Measurements from ENCODE around the gene CCDC85B.

Gene CCDC85B

DNA sequence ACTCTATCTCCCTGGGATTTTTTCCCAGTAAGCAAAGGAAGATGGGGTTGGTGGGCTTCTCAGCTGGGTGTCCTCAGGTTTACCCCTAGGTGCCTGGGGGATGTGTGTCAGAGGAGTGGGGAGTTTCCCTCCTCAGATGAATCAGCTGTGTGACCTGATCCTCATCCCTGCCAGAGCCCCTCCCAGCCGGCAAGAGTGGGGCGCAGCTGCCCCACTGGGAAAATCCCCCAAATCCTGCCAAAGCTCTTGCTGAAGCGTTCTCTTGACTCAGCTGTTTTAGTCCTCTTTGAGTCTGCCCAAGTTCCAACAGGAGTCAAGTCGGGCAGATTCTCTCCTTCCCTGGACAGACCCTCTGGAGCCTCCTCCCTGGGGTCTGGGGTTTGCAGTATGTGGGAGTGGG is 22.4 kb downstream of the CCDC85B start:
- DNase-seq = no peak

DNA sequence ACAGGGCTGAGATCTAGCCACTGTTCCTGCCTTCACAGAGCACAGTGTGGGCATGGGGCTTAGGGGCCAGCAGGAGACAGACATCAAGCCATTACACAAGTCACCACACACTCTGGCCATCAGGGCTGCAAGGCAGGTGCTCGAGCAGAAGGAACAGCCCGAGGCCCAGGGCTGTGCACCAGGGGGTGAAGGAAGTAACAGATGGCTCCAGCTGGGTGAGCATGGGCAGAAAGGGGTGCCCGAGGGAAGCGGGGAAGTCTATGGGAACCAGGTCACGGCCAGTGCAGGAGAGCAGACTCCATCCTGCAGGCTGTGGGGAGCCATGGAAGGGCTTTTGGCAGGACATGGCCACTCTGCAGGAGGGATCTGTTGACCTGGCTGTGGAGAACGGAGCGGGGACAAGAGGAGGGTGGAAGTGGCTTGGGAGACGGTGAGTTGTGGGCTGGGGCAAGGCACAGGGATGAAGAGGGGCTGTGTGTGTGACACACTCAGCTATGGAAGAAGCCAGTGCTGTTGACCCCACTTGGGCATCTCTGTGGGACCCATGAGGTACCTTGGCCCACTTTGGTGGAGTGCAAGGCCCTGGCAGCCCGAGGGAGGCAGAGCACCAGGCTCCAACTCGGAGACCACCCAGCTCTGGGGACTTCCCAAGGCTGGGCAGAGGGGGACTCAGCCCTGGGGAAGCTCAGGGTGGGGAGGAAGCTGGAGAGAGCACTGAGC is 24.8 kb downstream of the CCDC85B start:
- no peak for DNase-seq

DNA sequence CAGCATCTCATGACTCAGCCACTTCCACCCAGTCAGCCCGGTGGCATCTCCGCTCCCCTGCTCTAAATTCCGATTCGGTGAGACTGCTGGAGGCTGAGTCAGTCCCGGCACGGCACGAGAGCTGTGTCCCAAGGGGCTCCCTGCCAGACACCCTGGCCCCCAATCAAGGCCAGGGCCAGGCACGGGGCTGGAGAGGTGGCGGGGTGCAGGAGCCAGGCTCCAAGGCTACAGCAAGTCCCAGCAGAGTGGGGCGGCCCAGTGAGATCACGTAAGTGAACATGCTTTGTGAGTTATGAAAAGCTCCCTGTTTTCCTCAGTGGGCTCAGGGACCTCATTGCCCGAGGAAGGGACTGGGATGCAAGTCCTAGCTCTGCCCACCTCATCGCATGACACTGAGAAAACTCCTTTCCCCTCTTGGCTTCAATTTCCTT is 25.4 kb downstream of the CCDC85B start:
- peak; percentile 39 for DNase-seq

DNA sequence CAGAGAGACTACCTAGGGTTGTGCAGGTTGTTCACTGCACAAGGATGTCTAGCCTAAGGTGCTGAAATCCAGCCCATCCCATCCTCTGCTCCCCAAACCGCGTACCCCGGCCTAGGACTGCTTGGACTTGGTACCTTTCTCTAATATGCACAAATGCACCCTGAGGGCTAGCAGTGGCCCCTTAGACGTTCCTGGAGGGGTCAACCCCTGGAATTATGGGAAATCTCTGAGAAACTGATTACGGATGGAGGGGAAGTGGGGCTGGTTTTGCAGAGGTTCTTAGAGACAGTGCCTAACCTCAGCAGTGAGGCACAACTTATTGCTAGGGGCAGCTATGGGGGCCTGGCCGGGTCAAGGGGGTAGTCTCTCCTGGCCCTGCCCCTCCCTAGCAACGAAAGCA is 25.9 kb downstream of the CCDC85B start:
- DNase-seq = no peak

DNA sequence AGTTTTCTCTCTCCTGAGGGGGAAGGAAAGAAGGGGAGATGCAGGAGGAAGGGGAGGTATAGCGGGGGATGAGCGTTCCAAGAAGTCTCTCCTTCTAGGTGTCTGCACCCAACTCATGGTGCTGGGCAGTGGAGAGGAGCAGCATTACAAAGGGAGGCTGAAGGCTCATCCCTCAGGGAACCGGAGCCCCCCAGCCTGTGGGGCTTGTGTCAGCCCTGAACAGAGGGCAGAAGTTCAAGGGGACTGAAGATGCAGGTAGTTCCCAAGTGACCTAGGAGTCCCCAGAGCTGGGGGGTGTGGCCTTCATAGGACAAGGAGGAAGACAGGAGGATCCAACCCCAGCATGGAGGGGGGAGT is 26.6 kb downstream of the CCDC85B start:
- no peak for DNase-seq

DNA sequence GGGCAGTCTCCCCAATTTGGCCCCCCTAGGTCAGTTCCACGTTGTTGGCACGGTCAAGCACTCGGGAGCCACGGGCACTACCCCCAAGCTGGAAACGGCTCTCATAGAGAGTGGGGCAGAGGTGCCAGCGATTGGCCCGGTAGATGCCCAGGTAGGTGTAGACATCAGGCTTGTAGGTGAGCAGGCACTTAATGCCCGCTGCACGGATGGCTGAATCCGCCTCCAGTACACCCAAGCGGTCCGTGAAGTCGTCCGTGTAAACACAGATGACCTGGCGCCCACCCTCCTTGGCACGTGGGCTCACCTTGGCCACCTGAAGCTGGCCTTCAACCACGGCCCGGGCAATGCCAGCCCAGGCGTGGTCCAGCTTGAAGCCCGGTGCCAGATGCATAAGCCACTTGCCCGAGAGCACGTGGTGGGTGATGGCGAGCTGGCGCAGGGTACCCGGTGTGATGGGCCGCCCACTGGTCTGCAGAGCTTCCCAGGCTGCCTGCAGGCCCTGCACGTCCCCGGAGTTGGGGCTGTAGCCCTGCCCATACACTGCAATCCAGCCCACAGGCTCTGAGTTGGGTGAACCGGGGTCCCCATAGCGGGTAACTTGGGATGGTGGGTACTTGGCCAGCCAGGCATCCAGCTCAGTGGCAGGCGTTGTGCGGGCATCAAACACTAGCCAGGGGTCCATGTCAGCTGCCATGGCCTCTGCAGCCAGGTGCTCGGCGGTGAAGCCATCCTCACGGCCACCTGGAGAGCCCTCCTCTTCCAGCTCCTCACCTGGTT is 27.1 kb downstream of the CCDC85B start:
- DNase-seq = no peak

DNA sequence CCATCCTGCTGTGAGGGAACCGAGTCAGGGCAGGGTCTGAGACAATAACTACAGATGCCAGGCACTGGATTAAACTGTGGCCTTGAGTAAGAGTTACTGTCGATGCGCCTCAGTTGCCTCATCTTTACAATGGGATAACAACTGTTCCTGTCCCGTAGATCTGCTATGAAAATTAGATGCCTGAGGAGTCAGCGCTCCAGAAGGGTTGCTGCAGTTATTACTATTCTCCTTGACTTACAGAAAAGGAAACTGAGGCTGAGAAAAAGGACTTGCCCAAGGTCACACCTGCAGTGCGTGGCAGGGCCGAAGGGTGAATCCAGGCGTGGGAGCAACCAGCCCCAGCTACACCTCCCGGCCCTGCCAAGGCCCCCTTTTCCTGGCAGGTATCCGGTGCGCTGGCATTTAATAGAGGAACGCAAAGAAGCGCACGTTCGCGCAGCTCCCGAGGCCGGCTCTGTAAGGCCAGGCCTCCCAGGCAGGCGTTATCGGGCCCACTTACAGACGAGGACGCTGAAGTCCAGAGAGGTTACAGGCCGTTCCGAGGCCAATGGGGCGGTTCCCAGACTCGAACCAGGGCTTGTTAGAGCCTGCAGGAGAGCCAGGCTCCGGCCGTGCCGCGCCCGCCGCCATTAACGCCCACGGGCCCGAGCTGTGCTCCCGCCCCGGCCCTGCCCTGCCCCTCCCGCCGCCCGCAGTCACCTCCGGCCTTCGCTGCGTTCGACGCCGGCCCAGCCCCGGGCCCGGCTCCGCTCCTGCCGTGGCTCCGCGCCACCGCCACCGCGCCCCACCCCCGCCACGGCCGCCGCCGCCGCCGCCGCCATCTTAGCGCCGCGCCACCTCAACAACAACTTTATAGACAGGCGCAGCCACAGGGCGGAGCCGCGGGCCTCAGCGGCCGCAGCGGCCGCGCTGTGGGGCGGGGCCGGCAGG is 28.0 kb downstream of the CCDC85B start, which contains the start of gene C11orf68:
Gene C11orf68, minus strand, starts transcription at position 852 of the 930 bp plus-strand sequence. Its CDS starts 31 bp downstream, at position 821.
- no peak for DNase-seq

DNA sequence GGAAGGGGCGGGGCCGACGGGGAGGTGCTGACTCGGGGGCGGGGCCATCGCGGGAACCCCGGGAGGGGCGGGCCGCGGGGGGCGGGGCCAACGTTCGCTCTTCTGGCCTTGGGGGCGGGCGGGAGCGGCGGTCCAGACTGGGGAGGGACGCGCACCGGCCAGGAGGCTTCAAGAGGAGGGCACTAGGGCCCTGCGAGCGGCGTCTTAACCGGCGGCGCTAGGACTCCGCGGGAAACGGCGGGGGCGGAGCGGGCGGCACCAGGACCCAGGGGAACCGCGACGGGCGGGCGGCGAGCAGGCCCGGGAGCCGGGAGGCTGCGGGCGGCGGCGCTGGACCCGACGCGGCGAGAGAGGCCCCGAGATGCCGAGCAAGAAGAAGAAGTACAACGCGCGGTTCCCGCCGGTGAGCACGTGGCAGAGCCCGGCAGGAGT is 28.7 kb downstream of the CCDC85B start, which contains the start of gene DRAP1:
Gene DRAP1, plus strand, starts transcription at position 286 of the 432 bp plus-strand sequence. Its CDS starts 76 bp downstream, at position 362.
- peak; percentile 100 for DNase-seq

DNA sequence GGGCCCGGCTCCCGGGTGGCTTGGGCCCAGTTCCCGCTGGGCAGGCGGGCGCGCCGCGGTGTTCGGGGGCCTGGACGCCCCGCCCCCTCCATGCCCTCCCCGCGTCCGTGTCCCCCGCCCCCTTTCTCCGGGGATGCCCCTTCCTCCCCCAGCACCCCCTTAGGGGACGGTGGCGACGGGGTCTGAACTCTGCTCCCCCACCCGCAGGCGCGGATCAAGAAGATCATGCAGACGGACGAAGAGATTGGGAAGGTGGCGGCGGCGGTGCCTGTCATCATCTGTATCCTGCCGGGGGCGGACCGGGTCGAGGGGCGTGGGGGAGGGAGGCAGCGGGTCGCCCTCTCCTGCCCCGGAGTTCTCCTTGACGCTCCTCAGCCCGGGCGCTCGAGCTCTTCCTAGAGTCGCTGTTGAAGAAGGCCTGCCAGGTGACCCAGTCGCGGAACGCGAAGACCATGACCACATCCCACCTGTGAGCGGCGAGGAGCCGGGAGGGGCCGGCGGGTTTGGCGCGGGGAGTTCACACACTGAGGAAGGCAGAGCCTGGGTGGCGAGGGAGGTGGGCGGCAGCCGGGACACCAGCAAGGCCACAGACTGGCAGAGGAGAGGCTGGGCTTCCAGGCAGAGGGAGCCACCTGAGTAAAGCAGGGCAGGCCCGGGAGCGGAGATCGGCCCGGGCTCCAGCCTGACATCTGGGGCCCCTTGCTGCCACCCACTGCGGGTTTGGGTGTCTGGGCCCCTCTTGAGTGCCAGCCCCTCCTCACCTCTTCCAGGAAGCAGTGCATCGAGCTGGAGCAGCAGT is 29.3 kb downstream of the CCDC85B start:
- peak; percentile 70 for DNase-seq

DNA sequence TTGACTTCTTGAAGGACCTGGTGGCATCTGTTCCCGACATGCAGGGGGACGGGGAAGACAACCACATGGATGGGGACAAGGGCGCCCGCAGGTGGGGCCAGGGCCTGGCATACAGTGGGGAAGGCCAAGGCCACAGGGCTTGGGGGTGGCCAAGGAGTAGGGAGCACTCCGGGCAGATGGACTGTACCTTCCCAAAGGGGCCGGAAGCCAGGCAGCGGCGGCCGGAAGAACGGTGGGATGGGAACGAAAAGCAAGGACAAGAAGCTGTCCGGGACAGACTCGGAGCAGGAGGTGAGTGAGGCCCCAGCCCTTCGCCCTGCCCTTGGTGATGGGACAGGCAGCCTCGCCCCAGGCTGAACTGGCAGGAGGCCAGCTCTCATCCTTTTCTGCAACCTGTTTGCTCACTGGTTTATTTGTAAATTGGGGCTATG is 29.9 kb downstream of the CCDC85B start:
- DNase-seq = no peak

DNA sequence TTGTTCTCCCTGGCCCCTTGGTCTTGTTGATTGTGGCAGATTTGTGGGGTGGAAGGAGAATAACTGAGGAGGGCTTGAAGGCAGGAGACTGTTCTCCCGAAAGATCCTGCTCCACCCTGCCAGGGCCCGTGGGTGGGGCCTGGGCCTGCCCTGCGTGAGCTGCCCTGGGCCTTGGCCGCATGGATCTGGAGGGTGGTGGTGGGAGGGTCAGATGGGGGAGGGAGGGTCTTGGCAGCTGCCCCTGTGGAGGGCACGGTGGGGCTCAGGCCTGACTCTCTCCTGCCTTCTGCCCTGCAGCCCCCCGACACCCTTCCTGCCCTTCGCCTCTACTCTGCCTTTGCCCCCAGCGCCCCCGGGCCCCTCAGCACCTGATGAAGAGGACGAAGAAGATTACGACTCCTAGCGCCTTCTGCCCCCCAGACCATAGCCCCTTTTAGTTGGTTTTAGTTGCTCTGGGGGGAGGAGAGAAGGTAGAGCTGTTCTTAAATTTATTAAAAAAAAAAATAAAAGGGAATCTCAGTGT is 30.6 kb downstream of the CCDC85B start:
- DNase-seq = no peak

DNA sequence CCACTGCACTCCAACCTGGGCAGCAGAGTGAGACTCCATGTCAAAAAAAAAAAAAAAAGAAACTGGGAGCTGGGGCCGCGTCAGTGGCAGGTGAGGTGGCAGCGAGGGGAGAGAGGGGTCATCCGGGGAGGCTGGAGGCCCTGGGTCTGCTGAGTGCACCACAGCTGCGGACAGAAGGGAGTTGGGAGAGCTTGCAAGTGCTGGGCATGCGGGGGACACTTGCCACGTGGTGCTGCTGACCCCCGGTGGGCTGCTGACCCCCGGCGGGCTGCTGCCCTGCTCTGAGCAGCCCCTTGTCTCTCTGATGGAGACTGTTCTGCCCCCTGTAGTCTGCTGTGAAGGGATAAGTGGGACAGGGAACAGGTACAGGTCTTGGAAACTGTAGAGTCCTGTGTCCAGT is 31.4 kb downstream of the CCDC85B start:
- no peak for DNase-seq

DNA sequence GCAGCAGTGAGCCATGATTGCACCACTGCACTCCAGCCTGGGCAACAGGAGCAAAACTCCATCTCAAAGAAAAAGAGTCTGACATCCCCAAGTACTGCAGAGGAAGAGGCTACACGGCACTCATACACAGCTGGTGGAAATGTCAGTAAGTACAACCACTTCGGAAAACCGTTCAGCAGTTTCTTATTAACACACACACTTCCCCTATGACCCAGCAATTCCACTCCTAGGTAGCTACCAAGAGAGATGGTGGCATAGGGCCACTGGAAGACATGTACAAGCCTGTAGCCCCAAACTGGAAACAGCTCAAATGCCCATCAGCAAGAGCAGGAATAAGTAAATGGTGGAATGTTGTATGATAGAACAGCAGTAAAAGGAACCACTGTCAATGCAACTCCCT is 32.1 kb downstream of the CCDC85B start:
- no peak for DNase-seq

DNA sequence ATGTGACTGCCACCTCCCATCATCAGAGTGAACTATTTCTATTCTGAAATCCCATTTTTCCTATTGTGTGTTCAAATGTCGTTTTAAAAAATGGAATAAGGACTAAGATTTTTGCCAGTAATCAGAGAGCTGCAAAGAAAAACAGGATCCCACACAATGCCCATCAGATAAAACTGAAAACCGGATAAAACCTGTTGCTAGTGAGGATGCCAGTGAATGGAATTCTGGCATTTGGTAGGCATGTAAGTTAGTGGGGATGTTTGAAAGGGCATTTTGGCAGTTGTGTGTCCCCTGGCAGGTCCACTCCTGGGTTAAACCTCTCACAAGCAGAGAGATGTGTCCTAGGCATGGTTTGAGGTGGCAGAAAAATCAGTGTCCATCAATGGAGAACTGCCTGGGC is 34.9 kb downstream of the CCDC85B start:
- DNase-seq = no peak

DNA sequence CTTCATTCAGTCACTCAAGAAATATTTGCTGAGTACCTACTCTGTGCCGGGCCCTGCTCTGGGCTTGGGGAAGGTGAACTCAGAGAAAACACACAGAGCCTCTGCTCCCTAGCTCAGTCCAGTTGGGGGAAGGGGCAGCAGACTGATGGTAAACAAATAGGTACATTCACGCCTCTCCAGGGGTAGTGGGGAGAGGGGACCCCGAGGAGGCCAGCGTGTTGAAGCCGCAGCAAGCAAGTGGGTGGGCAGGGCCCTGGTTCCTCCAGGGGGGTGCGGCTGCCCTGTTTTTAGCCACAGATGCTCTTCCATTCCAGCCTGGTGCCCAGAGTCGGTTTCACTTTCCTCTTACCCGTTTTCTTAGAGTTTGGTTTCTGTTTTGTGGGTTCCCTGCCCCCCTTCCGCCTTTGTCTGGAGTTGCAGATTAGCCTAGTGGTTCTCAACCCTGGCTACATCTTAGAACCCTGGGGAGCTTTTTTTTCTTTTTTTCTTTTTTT is 37.5 kb downstream of the CCDC85B start:
- peak; percentile 87 for DNase-seq

DNA sequence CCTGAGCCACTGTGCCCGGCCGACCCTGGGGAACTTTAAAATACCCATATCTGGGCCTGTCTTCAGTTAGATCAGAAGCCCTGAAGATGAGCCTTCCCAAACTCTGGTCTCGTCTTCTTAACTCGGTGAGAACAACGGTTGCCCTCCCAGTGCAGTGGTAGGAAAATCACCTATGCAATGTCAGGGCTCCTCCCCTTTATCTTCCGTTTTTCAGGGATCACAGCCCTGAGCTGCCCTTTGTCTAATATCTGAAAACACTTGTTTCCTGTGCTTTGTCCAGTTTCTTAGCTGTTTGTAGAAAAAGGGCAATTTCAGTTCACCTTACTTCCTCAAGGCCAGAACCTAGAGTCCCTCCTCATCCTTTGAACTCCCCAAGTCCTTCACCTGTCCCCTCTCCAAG is 38.2 kb downstream of the CCDC85B start:
- peak; percentile 17 for DNase-seq

DNA sequence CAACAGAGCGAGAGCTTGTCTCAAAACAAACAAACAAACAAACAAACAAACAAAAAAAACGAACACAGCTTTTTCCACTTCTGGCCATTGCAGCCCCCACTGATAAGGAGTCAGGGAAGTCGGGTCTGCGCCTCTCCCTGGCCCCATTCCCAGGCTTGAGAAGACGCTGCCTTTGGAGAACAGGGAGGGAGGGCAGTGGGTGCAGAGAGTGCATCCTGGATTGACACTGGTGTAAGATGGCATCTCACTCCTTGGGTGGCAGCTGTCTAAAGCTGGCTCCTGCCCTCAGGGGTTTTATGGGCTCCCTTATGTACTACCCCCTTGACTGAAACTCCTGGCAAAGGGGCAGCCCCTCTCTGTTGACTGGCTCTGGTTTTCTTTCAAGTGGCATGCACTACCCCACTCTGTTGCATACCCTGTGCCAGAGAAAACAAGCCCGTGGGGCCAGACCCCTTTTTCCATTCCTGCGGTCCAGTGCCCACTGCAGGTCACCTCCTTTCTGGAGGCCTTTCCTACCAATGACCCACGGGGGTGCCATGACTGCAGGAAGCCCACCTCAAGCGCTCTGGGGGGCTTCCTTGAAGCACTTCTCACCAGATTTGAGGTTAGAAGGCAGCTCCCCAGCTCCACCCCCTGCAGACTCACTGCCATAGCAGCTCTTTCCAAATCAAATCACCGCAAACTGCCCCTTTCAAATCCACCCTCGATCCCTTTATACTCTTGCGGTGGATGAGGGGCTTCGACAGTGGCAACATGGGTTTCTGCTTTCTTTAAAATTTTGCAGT is 41.5 kb downstream of the CCDC85B start:
- no peak for DNase-seq

DNA sequence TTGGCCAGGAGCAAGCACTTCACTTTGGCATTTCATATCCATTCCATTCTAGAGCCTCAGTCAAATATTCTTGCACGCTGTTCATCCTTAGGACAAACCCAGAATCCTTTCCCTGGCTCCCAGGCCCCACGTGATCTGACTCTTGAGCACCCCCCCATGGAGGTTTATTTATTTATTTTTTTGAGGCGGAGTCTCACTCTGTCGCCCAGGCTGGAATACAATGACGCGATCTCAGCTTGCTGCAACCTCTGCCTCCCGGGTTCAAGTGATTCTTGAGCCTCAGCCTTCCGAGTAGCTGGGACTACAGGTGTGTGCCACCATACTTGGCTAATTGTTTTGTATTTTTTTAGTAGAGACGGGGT is 42.1 kb downstream of the CCDC85B start:
- DNase-seq = no peak

DNA sequence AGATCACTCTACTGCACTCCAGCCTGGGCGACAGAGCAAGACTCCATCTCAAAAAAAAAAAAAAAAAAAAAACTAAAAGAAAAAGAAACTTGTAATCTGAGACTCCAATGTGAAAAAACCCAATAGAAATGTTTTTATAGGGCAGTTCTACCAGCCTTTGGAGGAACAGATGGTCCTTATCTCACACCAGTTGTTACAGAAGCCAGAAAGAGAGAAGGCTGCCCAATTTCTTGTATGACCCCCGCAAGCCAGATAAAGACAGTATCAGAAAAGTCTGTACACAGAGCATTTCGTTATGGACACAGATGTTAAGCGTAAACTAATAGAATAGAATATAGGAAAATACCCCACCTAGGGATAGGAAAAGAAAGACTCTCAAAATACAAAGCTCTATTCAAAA is 43.5 kb downstream of the CCDC85B start:
- DNase-seq = no peak

DNA sequence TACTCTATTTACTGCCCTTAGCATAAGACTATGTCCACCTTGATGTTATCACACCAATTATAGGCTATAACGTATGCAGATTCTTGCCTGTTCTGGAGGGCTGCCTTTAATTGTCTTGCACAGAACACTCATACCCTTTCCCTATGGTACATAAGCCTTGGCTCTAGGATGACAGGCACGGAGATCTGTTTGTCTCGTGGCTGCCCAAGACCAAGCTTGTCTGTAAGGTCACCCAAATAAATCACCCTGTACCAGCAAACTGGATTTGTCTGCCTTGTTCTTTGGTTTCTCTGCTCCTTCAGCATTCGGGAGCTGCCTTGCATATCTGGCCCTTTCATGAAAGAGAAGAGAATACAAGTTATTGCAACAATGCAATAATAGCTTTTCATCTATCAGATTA is 47.3 kb downstream of the CCDC85B start:
- no peak for DNase-seq
